Measurements from ENCODE around the gene A4GNT. TPM values are rescaled to one million over a fixed set of nuclear protein-coding genes. Genes with fewer than 3 reads are reported as not detected.

A4GNT gene
- total RNA-seq, 1 experiment from 2014 or later = not detected

DNA sequence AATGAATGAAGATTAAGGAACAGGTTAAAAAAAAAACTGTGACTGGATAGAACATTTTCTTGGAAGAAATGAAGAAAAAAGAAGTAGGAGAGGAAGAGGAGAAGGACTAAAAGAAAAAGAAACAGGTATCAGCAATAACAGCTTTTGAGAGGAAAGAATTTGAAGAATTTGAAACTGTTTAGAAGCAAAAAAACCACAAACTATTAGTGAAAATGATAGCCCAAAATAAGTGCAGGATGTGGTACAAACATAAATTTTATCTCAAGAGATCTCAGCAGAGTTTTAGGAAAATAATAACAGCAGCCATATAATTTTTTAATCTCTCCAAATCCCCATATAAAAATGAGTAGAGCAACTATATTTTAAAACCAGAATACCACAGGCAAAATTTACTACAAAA lies 8.8 kb upstream of the A4GNT start:
- H3K36me3 Mint-ChIP-seq (ENCODE audit: insufficient read depth, unreplicated experiment) = no peaks in the 10 kb centered on the region
- no TSS peak for BruUV-seq (replicated peaks)
- ChIA-PET POLR2A (no interaction called here), CTCF (no interaction called here)
- Histone ChIP-seq H3K9me3 (peaks cover 7% of the 10 kb centered on the region; the same call in 1 of the 2 replicates), H3K4me1 (no peaks in the 10 kb centered on the region), H3K36me3 (ENCODE audit: control insufficient read depth, insufficient read depth, low read length) (no peaks in the 10 kb centered on the region), H3K4me3 (ENCODE audit: low read depth, low read length) (no peak overlapping the region), H3K27me3 (replicated peaks; ENCODE audit: control insufficient read depth, insufficient read depth, low read length) (no peaks in the 10 kb centered on the region)
- peaks cover 10% of the 10 kb centered on the region for H3K9me3 Mint-ChIP-seq (ENCODE audit: unreplicated experiment)
- DNase-seq = no peak
- H3K27ac Mint-ChIP-seq (ENCODE audit: unreplicated experiment) = no peak overlapping the region
- intact Hi-C loops (cut with micrococcal nuclease; ENCODE audit: unreplicated experiment) = no loop called here
- peaks cover 7% of the 10 kb centered on the region for H3K4me1 Mint-ChIP-seq (ENCODE audit: low read depth, unreplicated experiment)
- H3K27me3 Mint-ChIP-seq (ENCODE audit: insufficient read depth, unreplicated experiment) = peaks cover 2% of the 10 kb centered on the region
- TF ChIP-seq CTCF (IDR thresholded peaks at IDR 0.05; ENCODE audit: insufficient read depth in 1 of 2, low read depth in 1 of 2, low read length in 1 of 2, severe bottlenecking in 1 of 2, unreplicated experiment in 1 of 2) = no peak
- H3K4me3 Mint-ChIP-seq (ENCODE audit: unreplicated experiment) = no peak overlapping the region

- Histone ChIP-seq H3K9me3 (peaks cover 7% of the 10 kb centered on the region; the same call in 1 of the 2 replicates), H3K27me3 (replicated peaks; ENCODE audit: control insufficient read depth, insufficient read depth, low read length) (no peaks in the 10 kb centered on the region), H3K4me3 (ENCODE audit: low read depth, low read length) (no peak overlapping the region), H3K36me3 (ENCODE audit: control insufficient read depth, insufficient read depth, low read length) (no peaks in the 10 kb centered on the region), H3K4me1 (0 out of 2 replicates have a peak, but pooled peaks cover 1% of the 10 kb centered on the region)
- intact Hi-C loops (cut with micrococcal nuclease; ENCODE audit: unreplicated experiment) = no loop called here
- Mint-ChIP-seq H3K27me3 (ENCODE audit: insufficient read depth, unreplicated experiment) (peaks cover 2% of the 10 kb centered on the region), H3K4me1 (ENCODE audit: low read depth, unreplicated experiment) (peaks cover 7% of the 10 kb centered on the region), H3K36me3 (ENCODE audit: insufficient read depth, unreplicated experiment) (no peaks in the 10 kb centered on the region), H3K4me3 (ENCODE audit: unreplicated experiment) (no peak overlapping the region), H3K9me3 (ENCODE audit: unreplicated experiment) (peaks cover 10% of the 10 kb centered on the region), H3K27ac (ENCODE audit: unreplicated experiment) (no peak overlapping the region)
- DNase-seq = no peak
- TF ChIP-seq CTCF (IDR thresholded peaks at IDR 0.05; ENCODE audit: insufficient read depth in 1 of 2, low read depth in 1 of 2, low read length in 1 of 2, severe bottlenecking in 1 of 2, unreplicated experiment in 1 of 2) = no peak
- ChIA-PET POLR2A (no interaction called here), CTCF (no interaction called here)
- no TSS peak for BruUV-seq (replicated peaks)
These were observed 7.5 kb upstream of the A4GNT start for GRCh38 chr3:138139691-138140090.

- TF ChIP-seq CTCF (IDR thresholded peaks at IDR 0.05; ENCODE audit: insufficient read depth in 1 of 2, low read depth in 1 of 2, low read length in 1 of 2, severe bottlenecking in 1 of 2, unreplicated experiment in 1 of 2) = no peak
- ChIA-PET CTCF (no interaction called here), POLR2A (no interaction called here)
- H3K4me1 Mint-ChIP-seq (ENCODE audit: low read depth, unreplicated experiment) = peaks cover 7% of the 10 kb centered on the region
- BruUV-seq (replicated peaks) = no TSS peak
- Histone ChIP-seq H3K4me3 (ENCODE audit: low read depth, low read length) (no peak overlapping the region), H3K9me3 (no peaks in the 10 kb centered on the region), H3K36me3 (ENCODE audit: control insufficient read depth, insufficient read depth, low read length) (no peaks in the 10 kb centered on the region), H3K27me3 (replicated peaks; ENCODE audit: control insufficient read depth, insufficient read depth, low read length) (no peaks in the 10 kb centered on the region; the same call in 1 of the 2 replicates), H3K4me1 (0 out of 2 replicates have a peak, but pooled peaks cover 3% of the 10 kb centered on the region)
- intact Hi-C loops (cut with micrococcal nuclease; ENCODE audit: unreplicated experiment) = no loop called here
- no peaks in the 10 kb centered on the region for H3K27me3 Mint-ChIP-seq (ENCODE audit: insufficient read depth, unreplicated experiment)
- no peak overlapping the region for H3K27ac Mint-ChIP-seq (ENCODE audit: unreplicated experiment)
- no peak overlapping the region for H3K4me3 Mint-ChIP-seq (ENCODE audit: unreplicated experiment)
- H3K36me3 Mint-ChIP-seq (ENCODE audit: insufficient read depth, unreplicated experiment) = no peaks in the 10 kb centered on the region
- peaks cover 2% of the 10 kb centered on the region for H3K9me3 Mint-ChIP-seq (ENCODE audit: unreplicated experiment)
- DNase-seq = no peak
These were observed 5.7 kb upstream of the A4GNT start for GRCh38 chr3:138137861-138138260.

Measured in Caco-2 (cell line).